Activated CD8-positive, alpha-beta memory T cell treated with anti-CD3 and anti-CD28 coated beads for 4 hours (primary cell): ENCODE results near the gene AMZ1.

Source experiments
- DNase-seq, 2 donors: peaks; one replicate each; pipeline ENCODE4 v3.0.0-alpha.2; 2020; ENCODE audit warnings: low read depth in 2 of 2

AMZ1 gene, protein sequence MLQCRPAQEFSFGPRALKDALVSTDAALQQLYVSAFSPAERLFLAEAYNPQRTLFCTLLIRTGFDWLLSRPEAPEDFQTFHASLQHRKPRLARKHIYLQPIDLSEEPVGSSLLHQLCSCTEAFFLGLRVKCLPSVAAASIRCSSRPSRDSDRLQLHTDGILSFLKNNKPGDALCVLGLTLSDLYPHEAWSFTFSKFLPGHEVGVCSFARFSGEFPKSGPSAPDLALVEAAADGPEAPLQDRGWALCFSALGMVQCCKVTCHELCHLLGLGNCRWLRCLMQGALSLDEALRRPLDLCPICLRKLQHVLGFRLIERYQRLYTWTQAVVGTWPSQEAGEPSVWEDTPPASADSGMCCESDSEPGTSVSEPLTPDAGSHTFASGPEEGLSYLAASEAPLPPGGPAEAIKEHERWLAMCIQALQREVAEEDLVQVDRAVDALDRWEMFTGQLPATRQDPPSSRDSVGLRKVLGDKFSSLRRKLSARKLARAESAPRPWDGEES

GRCh38 chr7:2687881-2688318, at the start of gene AMZ1:
AMZ1 (plus strand) TSS chr7:2688202; CDS start chr7:2700452, 12,250 bp downstream.
- no peak for DNase-seq

DNA sequence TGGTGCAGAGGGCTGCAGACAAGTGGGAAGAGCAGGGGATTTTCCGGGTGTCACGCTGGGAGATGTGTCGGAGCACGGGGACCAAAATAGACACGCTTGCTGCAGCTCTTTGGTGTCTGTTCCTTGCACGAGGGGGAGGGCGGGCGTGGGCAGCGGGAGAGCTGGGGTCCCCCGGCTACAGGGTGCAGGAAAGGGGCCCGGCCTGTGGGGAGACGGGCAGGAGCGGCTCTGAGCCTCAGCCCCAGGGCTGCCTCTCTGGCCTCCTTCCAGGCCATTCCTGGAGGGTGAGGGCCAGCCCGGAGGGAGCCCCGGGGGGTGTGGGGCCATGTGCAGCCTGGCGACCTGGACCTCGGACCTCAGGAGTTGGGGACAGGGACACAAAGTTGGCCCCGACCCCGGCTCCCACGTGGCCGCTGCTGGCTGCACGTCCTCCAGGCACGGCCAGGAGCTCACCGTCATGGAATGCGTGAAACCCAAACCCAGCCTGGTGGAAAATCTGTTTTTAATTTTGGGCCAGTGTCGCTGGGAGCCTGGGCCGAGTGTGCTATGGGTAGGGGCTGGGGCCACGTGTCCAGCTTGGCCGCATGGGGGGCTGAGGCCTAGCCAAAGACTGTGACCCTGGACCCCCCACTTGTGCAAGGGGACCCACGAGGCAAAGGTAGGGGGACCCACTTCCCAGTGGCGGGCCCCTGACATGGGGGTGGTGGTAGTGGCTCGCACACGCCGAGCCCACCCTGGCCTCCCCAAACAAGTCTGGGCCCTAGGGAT, 49.6 kb upstream of the AMZ1 start:
- DNase-seq, result no peak

- no peak for DNase-seq
Measured at GRCh38 chr7:2639181-2639681, 48.8 kb upstream of the AMZ1 start.

DNA sequence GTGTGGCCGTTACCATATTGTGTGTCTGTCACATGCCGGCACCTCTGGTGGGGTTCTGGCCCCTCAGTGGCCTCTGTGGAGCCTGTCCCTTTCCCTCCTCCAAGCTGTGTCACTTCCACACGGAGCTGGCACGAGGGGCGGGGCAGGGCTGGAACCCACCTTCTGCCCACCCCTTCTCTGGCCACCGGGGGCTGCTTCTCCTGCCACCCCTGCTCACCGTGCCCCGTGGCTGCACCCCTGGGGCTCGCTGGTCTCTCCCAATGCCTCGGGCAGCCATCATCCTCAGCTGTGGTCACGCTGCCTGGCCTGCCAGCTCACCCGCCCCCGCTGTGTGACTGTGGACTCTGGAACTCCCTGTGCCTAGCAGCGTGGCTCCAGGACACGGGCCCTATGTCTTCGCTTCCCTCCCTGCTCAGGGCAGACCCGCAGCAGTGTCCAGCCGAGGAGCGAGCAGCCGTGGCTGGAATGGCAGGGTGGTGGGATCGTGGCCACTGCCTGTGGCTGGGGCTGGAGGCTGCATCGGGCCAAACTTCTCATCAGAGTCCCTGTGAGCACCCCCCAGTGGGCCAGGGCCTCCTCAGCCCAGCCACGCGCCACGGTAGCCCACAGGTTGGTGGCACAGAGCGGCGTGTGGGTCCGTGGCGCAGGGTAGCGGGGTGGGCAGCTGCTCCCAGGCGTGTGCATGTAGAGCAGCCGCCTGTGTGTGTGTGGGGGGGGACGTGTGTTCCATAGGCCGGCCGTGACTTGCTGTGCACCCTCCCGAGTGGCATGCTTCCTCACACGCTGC, 48.1 kb upstream of the AMZ1 start:
- DNase-seq, result no peak

GRCh38 chr7:2640482-2640830, 47.5 kb upstream of the AMZ1 start:
- DNase-seq, result no peak

DNA sequence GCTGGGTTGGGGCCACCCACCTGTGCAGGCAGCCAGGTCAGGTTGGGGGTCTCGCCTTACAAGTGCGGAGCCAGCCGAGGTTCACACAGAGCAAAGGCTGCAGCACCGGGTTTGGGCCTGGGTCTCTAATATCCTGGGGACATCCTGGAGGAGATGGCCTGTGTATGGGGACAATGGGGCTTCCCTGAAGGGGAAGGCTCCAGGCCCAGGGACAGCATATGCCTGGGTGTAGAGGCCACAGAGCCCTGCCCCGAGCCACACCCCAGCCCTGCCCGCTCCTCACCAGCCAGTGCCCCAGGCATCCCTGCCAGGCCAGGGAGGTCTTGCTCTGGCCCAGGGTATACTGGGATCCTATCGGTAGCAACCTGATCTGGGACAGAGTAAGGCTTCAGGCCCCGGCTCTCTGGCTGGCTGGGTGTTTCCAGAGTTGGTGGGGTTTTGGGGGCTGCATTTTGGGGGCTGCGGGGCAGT, 47.1 kb upstream of the AMZ1 start:
- no peak for DNase-seq

DNA sequence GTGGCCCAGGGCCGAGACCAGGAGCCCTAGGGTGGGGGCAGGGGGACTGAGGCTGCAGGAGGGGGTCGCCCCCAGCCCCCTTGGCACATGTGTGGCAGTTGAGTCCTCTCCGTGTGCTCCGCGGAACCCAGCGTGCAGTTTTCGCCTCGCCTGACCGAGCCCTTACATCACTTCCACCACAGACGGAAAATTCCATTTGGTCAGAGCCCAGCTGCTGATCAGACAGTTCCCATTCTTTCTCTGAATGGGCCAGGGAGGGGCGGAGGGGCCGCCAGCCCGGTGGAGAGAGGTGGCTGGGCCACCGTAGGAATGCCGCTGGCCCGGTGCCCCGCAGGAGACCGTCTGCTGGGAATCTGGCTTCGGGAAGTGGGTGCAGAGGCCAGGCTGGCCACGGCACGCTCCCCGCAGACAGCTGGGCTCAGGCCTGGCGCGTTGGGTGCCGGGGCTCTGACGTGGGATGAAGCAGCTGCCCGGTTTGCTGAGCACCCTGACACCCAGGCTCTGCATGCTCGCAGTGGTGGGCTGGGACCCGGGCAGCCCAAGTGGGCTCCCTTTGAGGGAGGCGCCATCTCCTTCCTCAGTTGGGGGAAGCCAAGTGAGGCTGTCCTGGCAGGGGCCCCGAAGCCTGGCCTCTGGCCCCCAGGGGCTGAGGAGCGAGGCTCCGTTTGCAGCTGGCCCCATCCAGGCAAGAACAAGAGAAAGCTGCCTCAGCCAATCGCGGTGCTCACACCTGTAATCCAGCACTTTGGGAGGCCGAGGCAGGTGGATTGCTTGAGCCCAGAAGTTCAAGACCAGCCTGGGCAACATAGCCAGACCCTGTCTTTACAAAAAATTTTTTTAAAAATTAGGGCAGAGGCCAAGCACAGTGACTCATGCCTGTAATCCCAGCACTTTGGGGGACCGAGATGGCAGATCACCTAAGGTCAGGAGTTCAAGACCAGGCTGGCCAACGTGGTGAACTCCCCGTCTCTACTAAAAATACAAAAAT, 46.3 kb upstream of the AMZ1 start:
- no peak for DNase-seq

DNA sequence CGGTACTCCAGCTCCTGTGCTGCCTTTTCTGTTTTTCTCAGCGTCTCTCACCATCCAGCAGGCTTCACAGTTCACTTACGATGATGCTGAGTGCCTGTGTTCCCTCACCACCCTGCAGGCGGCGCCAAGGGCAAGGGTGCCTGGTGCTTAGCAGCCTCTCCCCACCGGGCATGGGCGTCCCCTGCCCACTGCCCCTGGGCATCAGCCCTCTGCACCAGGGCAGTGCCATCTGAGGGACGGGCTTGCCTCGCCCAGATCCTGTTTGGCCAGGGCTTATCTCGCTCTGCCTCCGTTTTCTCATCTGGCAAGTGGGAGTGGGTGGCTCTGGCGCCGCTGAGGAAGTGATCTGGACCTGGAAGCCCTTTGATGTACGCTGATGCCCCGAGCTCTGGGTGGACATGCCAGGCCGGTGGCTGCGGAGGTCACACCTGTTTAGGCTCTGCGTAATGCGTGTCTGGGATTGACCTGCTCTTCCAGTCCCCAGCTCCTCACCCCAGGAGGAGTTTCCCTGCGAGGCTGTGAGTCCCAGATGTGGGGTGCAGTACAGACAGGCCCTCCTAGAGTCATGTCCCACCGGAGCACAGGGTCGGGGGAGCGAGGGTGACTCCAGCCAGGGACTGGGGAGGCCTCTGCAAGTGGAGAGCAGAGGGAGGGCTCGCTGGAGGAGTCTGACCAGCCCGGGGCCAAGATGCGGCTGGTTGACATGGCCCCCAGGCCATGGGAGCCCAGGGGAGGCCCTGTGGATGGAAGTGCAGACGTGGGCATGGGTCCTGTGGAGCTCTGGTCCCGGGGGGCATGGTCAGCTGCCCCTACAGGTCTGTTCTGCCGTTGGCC, 44.4 kb upstream of the AMZ1 start:
- DNase-seq, result no peak

DNA sequence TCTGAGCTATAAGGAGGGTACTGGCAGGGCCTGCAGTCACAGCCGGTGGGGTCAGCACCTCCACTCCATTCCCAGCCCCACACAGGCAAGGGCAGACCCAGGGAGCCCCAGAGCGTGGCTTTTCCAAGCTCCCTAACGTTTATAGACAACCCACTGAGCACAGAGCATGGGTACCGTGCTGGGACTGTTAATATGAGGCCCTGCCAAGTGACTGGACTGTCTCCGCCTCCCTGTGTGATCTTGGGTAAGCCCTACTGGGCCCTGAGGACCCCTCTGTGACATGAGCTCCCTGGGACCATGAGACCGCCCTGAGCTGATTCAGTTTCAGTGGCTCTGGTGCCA, 43.8 kb upstream of the AMZ1 start:
- no peak for DNase-seq

GRCh38 chr7:2644562-2645273, 43.3 kb upstream of the AMZ1 start:
- DNase-seq, result no peak

- no peak for DNase-seq
Measured at GRCh38 chr7:2645274-2645868, 42.6 kb upstream of the AMZ1 start.

GRCh38 chr7:2646336-2646679, 41.7 kb upstream of the AMZ1 start:
- DNase-seq, result no peak

DNA sequence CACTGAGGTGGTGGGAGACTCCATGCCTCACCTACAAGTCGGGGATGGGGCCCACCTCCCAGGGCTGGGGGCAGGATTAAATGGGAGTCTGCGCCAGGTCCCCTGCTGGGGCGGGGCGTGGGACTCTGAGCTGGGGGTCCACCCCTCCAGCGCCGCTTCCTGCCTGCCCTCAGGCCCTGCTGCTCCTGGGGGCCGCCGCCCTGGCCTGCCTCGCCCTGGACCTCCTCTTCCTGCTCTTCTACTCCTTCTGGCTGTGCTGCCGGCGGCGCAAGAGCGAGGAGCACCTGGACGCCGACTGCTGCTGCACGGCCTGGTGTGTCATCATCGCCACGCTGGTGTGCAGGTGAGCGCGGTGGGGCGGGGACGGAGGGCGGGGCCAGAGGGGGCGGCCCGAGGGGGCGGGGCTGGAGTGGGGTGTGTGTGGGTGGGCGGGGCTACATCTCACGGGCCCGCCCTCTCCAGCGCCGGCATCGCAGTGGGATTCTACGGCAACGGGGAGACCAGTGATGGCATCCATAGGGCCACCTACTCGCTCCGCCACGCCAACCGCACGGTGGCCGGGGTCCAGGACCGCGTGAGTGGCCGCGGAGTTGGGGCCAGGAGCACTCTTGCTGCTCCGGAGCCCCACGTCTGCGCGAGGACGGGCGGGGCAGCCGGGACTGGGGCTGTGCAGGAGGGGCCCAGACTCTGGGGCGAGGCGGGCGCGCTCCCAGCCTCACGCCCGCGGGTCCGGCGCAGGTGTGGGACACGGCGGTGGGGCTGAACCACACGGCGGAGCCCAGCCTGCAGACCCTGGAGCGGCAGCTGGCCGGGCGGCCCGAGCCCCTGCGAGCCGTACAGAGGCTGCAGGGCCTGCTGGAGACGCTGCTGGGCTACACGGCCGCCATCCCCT, 41.1 kb upstream of the AMZ1 start:
- no peak for DNase-seq

DNA sequence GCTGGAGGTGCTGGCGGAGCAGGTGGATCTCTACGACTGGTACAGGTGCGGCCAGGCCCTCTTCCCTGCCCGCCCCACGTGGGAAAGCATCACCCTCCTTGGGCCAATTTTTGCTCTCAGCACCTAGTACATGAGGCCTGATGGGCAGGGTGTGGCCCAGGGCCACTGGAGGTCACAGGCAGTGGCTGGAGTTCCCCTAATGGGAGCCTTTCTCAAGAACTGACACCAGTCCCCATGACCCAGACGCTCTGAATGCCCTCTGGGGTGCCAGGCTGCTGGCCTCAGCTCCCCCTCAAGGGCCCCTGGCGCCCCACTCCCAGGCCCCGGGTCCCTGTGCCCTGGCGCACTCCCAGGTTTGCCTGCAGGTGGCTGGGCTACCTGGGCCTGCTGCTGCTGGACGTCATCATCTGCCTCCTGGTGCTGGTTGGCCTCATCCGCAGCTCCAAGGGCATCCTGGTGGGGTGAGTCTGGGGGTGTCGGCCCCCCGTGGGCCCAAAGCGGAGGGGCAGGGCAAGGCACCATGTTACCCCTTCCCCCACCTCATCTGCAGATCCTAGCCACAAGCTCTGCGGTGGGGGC, 40.3 kb upstream of the AMZ1 start:
- DNase-seq, result no peak

DNA sequence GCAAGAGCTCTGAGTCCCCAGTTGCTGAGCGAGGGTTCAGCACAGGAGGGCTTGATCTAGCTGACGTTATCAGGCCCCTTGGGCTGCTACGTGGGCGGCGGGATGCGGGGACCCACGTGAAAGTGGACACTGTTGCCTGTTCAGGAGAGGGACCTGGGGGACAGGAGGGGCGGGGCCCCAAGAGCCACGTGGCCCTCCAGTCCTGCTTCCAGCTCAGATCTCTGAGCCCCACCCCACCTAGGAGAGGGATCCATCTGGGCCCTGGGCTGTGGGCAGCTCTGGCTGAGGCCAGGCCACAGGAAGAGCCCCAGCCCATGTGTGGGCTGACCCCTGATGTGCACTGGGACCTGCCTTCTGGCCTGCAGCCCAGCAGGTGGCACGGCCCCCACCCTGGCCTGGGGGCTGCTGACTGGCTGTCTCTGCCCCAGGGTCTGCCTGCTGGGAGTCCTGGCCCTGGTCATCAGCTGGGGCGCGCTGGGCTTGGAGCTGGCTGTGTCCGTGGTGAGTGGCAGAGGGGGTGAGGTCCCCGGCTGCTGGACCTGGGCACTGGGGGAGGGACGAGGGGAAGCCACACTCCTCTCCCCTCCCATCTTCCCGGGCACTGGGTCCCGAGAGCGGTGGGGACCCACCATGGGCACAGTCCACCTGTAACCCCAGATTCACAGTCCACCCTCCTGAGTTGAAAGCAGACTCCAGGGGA, 38.7 kb upstream of the AMZ1 start:
- DNase-seq, result no peak

DNA sequence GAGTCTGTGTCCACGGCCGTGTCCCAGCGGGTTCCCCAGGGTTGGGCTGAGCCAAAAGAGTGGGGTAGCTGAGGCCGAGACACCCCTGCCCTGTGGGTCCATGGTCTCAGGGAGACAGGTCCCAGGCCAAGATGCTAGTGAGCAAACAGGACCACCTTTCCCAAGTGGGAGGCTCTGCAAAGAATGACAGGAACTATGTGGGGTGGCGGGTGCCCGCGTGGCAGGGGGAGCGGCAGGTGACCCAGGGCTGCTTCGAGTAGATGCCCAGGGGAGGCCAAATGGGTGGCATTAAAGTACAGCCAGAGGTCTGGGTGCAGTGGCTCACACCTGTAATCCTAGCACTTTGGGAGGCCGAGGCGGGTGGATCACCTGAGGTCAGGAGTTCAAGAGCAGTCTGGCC, 38.0 kb upstream of the AMZ1 start:
- no peak for DNase-seq

GRCh38 chr7:2650451-2650850, 37.6 kb upstream of the AMZ1 start:
- DNase-seq, result no peak
